Upper lobe of left lung (tissue), 4 donors: ENCODE results near the gene EXD3.

Experiments used
- CTCF ChIP-seq, 6 experiments: fragments of 450-650 bp in 4 of 6; fragments of 200-600 bp in 2 of 6; sonication (generic) in 2 of 6; IDR thresholded peaks; one replicate each; pipeline ENCODE4 v1.5.1; 2016 to 2019; ENCODE audit warnings: antibody characterized with exemption in 6 of 6
- EP300 ChIP-seq, 4 donors: sonication (generic); formaldehyde crosslinking; IDR thresholded peaks; one replicate each; pipeline ENCODE4 v1.5.1; 2017; ENCODE audit warnings: antibody characterized with exemption in 4 of 4, control low read depth in 2 of 4
- POLR2A ChIP-seq, 4 donors: fragments of 450-650 bp; IDR thresholded peaks; one replicate each; pipeline ENCODE4 v1.5.1; 2016 to 2017; ENCODE audit warnings: antibody characterized with exemption in 4 of 4, mild to moderate bottlenecking in 2 of 4
- POLR2AphosphoS5 ChIP-seq, 2 donors: sonication (generic); formaldehyde crosslinking; IDR thresholded peaks; one replicate each; pipeline ENCODE4 v1.5.1; 2017; ENCODE audit warnings: antibody characterized with exemption in 2 of 2

GRCh38 chr9:137428841-137429545, 6.0 kb upstream of the EXD3 start:
- TF ChIP-seq CTCF (IDR thresholded peaks at IDR 0.05) (no peak), POLR2A (IDR thresholded peaks at IDR 0.05) (no peak), POLR2AphosphoS5 (IDR thresholded peaks at IDR 0.05) (no peak), EP300 (IDR thresholded peaks at IDR 0.05) (no peak)
